ENCODE data around the gene FAM83E.

Gene FAM83E

DNA sequence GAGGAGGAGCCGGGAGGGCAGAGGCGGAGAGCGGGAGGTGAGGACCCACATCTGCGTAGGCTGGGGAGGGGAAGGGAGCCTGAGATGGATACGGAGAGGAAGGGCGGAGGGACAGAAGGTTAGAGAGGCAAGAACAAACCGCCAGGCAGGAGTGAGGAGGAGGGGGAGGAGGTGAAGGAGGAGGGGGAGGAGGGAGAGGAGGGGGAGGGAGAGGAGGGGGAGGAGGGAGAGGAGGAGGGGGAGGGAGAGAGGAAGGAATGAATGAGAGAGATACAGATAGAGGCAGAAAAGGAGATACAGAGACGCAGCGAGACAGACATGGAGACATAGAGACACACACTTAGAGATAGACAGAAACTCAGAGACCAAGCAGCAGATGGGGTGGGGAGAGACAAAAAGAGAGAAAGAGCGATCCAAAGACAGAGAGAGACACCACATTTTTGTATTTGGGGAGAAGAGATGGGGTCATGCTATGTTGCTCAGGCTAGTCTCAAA lies 31.9 kb upstream of the FAM83E start:
- TF ChIP-seq ZNF274 (IDR thresholded peaks at IDR 0.05; ENCODE audit: low read depth, low read length), result no peak
- H3K4me3 ChIP-seq (ENCODE audit: low read length), result no peak overlapping the region

DNA sequence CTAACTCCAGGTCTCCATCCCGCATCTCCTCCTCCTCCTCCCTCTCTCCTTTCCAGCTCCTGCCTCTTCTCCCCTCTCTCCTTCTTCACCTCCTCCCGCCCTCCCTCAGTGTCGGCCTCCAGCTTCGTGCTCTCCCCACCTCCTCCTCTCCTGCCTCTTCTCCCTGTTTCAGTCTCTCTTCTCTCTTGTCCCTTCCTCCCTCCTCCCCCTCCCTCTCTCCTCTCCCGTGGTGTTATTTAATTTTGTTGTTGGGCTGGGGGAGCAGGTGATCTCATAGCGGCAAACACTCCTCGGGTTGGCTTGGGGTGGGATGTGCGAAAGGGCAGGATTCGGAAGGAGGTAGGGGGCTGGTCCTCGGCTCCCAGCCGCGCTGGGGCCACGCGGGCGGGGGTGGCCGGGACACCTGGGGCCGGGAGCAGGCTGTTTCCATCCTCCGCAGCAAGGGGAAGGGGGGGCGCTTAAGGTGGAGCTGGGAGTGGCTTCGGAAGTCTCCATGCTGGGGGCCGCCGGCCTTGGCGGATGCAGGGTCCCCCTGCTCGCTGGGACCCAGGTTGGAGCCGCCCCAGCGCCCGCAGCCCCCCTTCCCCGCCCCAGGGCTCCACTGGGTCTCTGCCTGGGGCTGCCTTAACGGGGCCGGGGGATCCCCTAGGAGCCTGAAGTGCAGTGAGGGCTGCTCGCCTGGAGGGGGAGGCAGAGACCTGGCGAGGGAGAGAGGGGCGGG lies 31.3 kb upstream of the FAM83E start, which contains the start of gene CA11:
CA11 (minus strand) TSS at position 187 of the 721 bp plus-strand sequence. CDS start 555 bp downstream, outside the sequence.
- TF ChIP-seq ZNF274 (IDR thresholded peaks at IDR 0.05; ENCODE audit: low read depth, low read length), result no peak
- H3K4me3 ChIP-seq (ENCODE audit: low read length), result peak within 1 kb of the TSS; percentile 44; the same call in 1 of the 2 replicates

DNA sequence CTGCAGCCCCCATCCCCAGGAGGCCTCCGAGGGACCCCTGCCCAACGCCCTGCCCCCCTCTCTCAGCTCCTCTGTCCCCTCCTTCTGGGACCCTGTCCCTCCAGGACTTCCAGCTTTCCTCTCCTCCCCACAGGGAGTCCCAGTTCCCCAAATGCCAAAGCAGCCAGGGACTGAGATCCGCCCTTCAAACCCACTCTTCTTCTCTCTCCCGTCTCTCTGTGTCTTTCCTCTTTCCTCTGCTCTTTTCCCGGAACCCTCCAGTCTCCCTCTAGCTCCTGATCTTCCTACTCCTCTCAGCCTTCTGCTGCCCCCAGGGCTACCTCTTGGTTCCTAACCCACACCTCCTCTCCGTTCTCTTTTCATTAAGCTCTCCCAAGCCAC lies 30.7 kb upstream of the FAM83E start:
- H3K4me3 ChIP-seq (ENCODE audit: low read length), result peak overlapping the region; percentile 44; the same call in 1 of the 2 replicates
- TF ChIP-seq ZNF274 (IDR thresholded peaks at IDR 0.05; ENCODE audit: low read depth, low read length), result no peak

DNA sequence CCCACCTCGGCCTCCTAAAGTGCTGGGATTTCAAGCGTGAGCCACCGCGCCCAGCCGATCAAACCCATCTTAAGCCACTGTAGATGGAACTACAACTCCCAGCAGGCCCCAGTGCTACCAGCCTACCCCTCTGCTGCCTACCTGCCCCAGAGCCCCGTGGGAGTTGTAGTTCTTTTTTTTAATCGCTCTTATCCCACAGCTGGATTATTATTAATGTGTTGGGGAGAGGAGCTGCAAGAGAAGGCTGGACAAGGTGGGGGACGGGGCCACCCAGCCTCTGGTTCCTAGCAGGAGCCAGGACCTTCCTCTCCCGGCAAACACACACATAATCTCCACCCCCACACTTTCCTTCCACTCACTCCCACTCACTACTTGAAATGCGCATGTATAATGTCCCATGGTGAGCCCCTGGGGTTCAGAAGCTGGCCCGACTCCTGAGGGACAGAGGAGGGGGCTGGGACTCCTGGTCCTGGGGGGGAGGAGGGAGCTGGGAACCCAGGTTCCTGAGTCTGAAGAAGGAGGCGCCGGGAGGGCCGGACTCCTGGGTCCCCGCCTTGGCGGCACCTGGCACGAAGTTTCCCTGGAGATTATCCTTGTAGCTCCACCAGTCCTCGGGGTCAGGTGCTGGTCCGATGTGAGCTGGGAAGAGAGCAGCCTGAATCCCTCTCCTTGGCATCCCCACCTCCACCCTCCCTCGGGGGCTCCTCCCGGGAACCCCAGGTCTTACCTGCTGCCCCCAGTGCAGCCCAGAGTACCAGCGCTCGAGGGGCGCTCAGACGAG lies 30.2 kb upstream of the FAM83E start:
- TF ChIP-seq ZNF274 (IDR thresholded peaks at IDR 0.05; ENCODE audit: low read depth, low read length), result no peak
- no peak overlapping the region for H3K4me3 ChIP-seq (ENCODE audit: low read length)

DNA sequence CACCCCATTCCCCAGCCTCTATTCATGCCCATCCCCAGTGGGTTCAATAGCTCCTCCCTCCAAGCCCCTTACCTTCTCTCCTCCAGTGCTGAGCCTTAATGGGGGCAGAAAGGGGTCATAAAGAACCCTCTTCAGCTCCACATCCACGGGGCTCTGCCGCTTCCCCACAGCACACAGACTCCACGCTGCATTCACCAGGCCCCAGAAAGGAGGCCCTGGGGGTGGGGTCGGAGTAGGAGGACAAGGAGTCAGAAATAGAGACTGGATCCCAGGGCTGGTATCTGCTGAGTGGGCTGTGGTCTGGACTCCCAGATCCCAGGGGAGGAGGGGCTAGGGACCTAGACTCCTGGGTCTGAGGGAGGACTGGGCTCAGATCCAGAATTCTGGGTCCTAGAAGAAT lies 29.5 kb upstream of the FAM83E start:
- no peak overlapping the region for H3K4me3 ChIP-seq (ENCODE audit: low read length)
- no peak for TF ChIP-seq ZNF274 (IDR thresholded peaks at IDR 0.05; ENCODE audit: low read depth, low read length)

DNA sequence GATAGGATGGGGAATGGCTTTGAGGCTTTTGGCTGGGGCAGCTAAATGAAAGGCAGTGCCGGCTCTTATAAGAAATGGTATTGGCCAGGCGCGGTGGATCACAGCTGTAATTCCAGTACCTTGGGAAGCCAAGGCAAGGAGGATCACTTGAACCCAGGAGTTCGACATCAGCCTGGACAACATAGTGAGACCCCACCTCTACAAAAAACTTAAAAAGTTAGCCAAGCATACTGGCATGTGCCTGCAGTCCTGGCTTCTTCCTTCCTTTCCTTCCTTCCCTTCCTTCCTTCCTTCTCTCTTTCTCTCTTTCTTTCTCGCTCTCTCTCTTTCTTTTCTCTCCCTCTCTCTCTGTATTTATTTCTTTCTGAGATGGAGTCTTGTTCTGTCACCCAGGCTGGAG lies 28.0 kb upstream of the FAM83E start:
- TF ChIP-seq ZNF274 (IDR thresholded peaks at IDR 0.05; ENCODE audit: low read depth, low read length), result no peak
- no peak overlapping the region for H3K4me3 ChIP-seq (ENCODE audit: low read length)

DNA sequence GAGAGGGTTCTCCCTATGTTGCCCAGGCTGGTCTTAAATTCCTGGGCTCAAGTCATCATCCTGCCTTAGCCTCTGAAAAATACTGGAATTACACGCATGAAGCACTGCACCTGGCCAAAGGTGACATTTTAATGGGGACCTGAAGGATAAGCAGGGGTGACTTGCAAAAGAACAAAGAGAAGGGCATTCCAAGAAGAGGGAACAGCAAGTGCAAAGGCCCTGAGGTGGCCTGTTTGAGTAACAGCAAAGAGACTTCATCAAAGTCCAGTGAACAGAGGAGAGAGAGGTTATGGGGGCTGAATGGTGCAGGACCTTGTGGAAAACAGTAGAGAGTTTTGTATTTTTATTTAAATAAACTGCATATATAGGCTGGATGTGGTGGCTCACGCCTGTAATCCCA lies 27.0 kb upstream of the FAM83E start:
- TF ChIP-seq ZNF274 (IDR thresholded peaks at IDR 0.05; ENCODE audit: low read depth, low read length), result no peak
- no peak overlapping the region for H3K4me3 ChIP-seq (ENCODE audit: low read length)

DNA sequence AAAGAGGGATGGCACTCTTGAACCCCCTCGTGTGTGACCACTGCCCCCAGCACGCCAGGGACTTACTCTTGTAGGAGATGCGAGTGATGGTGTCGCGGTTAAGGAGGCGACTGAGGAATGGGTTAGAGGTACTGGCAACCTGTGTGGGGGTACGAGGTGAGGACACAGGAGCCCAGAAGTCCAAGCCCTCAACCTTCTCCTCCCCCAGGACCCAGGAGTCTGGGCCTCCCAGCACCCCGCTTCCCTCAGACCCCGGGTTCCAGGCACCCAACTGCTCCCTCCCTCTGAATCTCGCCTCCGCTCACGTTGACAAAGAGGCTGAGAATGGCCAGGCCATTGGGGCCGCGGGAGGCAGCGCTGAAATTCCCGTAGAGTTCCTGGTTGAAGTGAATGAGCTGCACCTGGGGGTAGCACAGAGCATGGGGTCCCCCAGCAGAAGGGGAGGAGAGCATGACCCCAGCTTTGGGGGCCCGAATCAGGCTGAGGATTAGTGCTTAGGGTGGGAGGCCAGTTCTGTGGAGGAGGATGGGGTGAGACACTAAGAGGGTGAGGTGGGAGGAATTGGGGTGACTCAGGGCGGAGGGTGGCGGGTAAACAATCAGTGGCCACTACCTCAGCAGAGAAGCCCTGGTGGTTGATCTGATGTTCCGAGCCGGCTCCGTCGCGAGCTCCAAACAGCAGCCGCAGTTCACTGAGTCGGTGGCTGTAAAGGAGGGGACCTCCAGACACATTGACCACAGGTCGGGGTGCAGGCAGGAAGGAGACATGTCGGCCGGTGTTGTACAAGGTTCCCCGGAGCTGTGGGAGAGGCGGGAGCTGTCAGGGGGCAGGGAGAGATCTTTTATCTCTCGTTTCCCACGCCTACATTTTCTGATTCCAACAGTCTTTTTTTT lies 24.9 kb upstream of the FAM83E start:
- TF ChIP-seq ZNF274 (IDR thresholded peaks at IDR 0.05; ENCODE audit: low read depth, low read length), result no peak
- no peak overlapping the region for H3K4me3 ChIP-seq (ENCODE audit: low read length)

DNA sequence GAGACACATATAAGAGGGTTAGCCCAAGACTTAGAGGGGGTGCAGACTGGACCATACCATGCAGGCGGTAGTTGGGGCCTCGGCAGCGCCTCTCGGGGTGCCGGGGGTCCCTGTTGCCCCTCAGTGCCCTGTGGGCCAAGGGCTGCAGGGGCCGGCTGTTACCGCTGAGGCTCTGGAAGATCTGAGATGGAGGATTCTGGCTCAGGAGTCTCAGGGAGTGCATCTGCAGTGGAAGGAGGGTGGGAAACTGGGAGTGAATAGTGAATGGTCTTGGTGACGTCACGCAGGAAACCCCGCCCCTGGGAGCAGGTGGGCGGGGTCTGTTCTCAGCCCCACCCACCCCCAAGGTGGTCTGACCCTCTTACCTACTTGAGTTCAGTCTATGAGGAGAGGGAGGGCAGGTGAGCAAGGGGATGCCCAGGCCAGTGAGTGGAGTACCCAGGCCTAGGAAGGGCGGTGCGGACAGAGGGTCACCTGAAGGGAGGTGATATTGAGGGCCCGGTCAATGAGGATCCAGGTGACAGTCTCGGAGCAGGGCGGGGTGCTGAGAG lies 24.0 kb upstream of the FAM83E start:
- peak overlapping the region; percentile 43; the same call in 1 of the 2 replicates for H3K4me3 ChIP-seq (ENCODE audit: low read length)
- no peak for TF ChIP-seq ZNF274 (IDR thresholded peaks at IDR 0.05; ENCODE audit: low read depth, low read length)

DNA sequence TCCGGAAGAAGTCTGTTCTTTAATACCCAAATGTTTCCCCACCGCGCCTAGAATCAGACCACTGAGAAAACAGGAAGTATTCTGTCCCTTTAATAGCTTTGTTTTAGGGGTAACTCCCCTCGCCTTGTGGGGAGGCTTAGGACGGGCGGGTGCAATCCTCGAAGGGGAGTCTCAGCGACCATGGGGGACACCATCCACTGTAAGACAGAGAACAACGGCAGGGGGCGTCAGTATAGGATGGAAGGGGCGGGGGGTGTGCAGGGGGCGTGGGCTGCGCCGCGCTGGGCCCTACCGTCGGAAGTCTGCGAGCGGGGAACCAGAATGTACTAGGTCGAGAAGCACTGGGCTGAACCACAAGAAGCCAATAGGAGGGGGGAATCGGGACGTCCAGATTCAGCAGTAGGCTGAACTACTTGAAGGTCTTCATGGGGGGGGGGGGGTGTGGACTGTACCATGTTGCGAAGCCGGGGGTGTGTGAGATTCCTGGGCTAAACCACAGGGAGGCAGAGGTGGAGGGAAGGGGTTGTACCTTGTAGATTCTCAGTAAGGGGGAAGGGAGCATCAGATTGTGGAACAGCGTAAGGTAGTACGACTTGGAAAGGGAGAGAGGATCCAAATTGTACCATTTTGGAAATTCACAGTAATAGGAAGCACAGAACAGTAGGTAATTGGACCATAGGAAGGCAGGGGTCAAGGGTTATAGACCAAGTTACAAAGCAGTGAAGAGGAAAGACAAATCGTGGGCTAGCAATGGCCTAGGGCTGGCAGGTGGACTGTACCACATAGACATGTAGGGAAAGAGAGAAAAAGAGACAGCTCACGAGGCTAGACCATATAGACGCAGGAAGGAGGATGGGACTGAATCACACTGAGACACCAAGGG lies 23.3 kb upstream of the FAM83E start:
- no peak for TF ChIP-seq ZNF274 (IDR thresholded peaks at IDR 0.05; ENCODE audit: low read depth, low read length)
- peak overlapping the region; percentile 56; the same call in 1 of the 2 replicates for H3K4me3 ChIP-seq (ENCODE audit: low read length)

DNA sequence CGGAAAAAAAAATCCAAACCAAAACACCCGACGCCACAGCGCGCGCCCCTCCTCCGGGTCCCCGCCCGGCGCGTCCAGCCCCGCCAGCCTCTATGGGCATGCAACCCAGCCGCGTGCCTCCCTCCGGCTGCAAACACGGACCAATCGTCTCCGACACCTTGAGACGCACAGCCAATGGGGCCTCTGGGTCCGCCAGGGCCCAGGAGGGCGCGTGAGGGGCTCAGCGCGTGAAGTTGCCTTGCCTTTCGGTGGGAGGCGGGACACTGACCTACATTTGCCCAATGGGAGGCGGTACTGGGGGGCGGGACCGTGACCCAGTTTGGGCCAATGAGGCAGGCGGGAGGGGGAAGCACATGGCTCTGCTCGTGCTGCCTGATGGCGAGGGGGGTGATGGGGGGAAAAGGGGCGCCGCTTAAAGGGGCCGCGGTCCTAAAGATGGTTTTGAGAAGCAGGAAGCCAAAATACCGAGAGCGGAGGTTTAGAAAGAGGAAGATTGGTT lies 22.6 kb upstream of the FAM83E start:
- peak overlapping the region; percentile 56; the same call in 1 of the 2 replicates for H3K4me3 ChIP-seq (ENCODE audit: low read length)
- TF ChIP-seq ZNF274 (IDR thresholded peaks at IDR 0.05; ENCODE audit: low read depth, low read length), result no peak

DNA sequence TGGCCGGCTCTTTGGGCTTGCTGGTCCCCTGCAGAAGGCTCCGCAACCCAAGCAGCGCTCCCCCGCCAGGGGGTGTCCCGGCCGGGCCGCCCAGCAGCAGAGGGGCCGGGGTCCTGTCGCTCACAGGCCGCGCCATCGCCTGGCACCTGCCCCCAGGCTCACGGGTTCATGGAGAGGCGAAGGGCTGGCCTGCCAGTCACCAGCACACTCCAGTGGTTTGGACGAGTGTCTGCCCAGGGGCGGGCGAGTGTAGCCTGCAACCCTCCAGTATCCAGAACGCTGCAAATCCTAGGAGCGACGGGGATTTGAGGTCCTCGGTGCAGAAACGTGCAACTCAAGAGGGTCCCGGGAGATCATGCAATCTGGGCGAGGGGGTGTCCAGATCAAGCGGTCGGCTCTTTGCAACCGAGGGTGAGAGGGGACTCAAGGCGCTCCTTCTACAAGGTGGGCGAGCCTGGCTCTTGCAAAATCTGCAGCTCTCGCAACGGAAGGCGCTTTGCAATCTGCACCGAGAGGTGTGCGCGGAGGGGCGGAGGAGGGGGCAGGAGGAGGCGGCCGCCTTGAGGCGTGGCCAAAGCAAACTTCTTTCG lies 22.1 kb upstream of the FAM83E start, which contains the start of gene DBP:
DBP (minus strand) TSS at position 521 of the 590 bp plus-strand sequence; CDS start at position 136, 385 bp downstream.
- no peak for TF ChIP-seq ZNF274 (IDR thresholded peaks at IDR 0.05; ENCODE audit: low read depth, low read length)
- peak within 1 kb of the TSS; percentile 69 for H3K4me3 ChIP-seq (ENCODE audit: low read length)
